ENCODE data around the gene GRB10.

GRCh38 chr7:50725774-50726173, 56.9 kb downstream of the GRB10 start:
- TF ChIP-seq CTCF (IDR thresholded peaks at IDR 0.05) (no peak), EZH2 (IDR thresholded peaks at IDR 0.05) (no peak), EZH2phosphoT487 (IDR thresholded peaks at IDR 0.05) (no peak)

All from neural progenitor cell (in vitro differentiated cells).